Endodermal cell (in vitro differentiated cells): Measurements from ENCODE around the gene AP4E1. TPM values are rescaled to one million over a fixed set of nuclear protein-coding genes. Genes with fewer than 3 reads are reported as not detected.

Source experiments
- DNase-seq: peaks from one replicate; pipeline ENCODE4 v3.0.0-alpha.2; 2017
- H3K27ac ChIP-seq: 2 replicates; pipeline ENCODE4 v1.5.1; 2013; ENCODE audit warnings: mild to moderate bottlenecking, low read depth, low read length, moderate library complexity
- H3K27me3 ChIP-seq: 2 replicates; pipeline ENCODE4 v1.6.1; 2013; ENCODE audit warnings: mild to moderate bottlenecking, low read length, moderate library complexity; ENCODE audit not compliant: insufficient read depth, control insufficient read depth, poor library complexity, severe bottlenecking
- H3K36me3 ChIP-seq: 2 replicates; pipeline ENCODE4 v1.7.0; 2013; ENCODE audit warnings: mild to moderate bottlenecking, low read length, moderate library complexity; ENCODE audit not compliant: control insufficient read depth, insufficient read depth
- H3K4me1 ChIP-seq: one replicate; pipeline ENCODE4 v1.7.0; 2013; ENCODE audit warnings: low read length; ENCODE audit not compliant: control insufficient read depth, insufficient read depth
- H3K4me3 ChIP-seq: 2 replicates; pipeline ENCODE4 v1.5.1; 2013; ENCODE audit warnings: mild to moderate bottlenecking, low read length, moderate library complexity
- H3K9ac ChIP-seq: 2 replicates; pipeline ENCODE4 v1.6.1; 2013; ENCODE audit warnings: mild to moderate bottlenecking, low read length, moderate library complexity; ENCODE audit not compliant: poor library complexity, severe bottlenecking; ENCODE audit errors: extremely low read depth
- H3K9me3 ChIP-seq: 2 replicates; pipeline ENCODE4 v1.6.1; 2013; ENCODE audit warnings: mild to moderate bottlenecking, low read length, moderate library complexity; ENCODE audit not compliant: control insufficient read depth
- H3K27ac Mint-ChIP-seq: 2 replicates; pipeline ENCODE4 v1.8.0; 2020; ENCODE audit warnings: mixed read lengths
- H3K27me3 Mint-ChIP-seq: 2 replicates; pipeline ENCODE4 v1.8.0; 2021; ENCODE audit warnings: mild to moderate bottlenecking, mixed read lengths; ENCODE audit not compliant: insufficient read depth
- H3K36me3 Mint-ChIP-seq: 2 replicates; pipeline ENCODE4 v1.8.0; 2020; ENCODE audit warnings: low read depth, mixed read lengths
- H3K4me1 Mint-ChIP-seq: 2 replicates; pipeline ENCODE4 v1.8.0; 2020; ENCODE audit warnings: mixed read lengths
- H3K4me3 Mint-ChIP-seq: 2 replicates; pipeline ENCODE4 v1.8.0; 2020; ENCODE audit warnings: mild to moderate bottlenecking, moderate library complexity, mixed read lengths
- H3K9me3 Mint-ChIP-seq: 2 replicates; pipeline ENCODE4 v1.8.0; 2020; ENCODE audit warnings: mild to moderate bottlenecking, mixed read lengths
- CTCF ChIP-seq: fragments of 200-600 bp; sonication (generic); conservative IDR thresholded peaks from 2 replicates; pipeline ENCODE4 v1.5.0; 2021; ENCODE audit warnings: antibody characterized with exemption, mild to moderate bottlenecking
- WGBS, 2 experiments: methylation state at CpG; one replicate each; pipeline versions ENCODE4 v1.1.5 to v1.1.7; 2013; ENCODE audit warnings: missing lambda C conversion rate in 2 of 2, mixed read lengths in 1 of 2; ENCODE audit not compliant: insufficient coverage in 1 of 2, insufficient read length in 1 of 2; 5-methylcytosine and 5-hydroxymethylcytosine counted together
- total RNA-seq, 2 donors: library from RNA; stranded (reverse); fragmentation: NEBNext Ultra II Directional in 1 of 2; extraction: Animal tissue kit (Norgen Biotek cat#: 25700) in 1 of 2; gene quantifications; 2 replicates in 1 of 2; 3 replicates in 1 of 2; pipeline ENCODE4 v1.2.1, GENCODE V29; 2021

Gene AP4E1
- total RNA-seq, 2 donors from 2014 or later: 7.8 to 12.5 TPM

- no peak for TF ChIP-seq CTCF
- H3K27ac ChIP-seq: no peak overlapping the region
- Mint-ChIP-seq H3K9me3 (no peaks in the 10 kb centered on the region), H3K4me1 (peaks cover 5% of the 10 kb centered on the region), H3K4me3 (no peak overlapping the region), H3K27ac (no peak overlapping the region), H3K27me3 (peaks cover 4% of the 10 kb centered on the region), H3K36me3 (no peaks in the 10 kb centered on the region)
- H3K36me3 ChIP-seq: no peaks in the 10 kb centered on the region
- WGBS, 2 experiments: 98 to 100% methylated on average over 2 of the region's 2 CpGs
- DNase-seq: no peak
- no peaks in the 10 kb centered on the region for H3K4me1 ChIP-seq
- H3K4me3 ChIP-seq: no peak overlapping the region
- no peaks in the 10 kb centered on the region for H3K27me3 ChIP-seq
- no peak overlapping the region for H3K9ac ChIP-seq
- H3K9me3 ChIP-seq: no peaks in the 10 kb centered on the region
Measured at GRCh38 chr15:50880206-50880605, 28.3 kb upstream of the AP4E1 start.

- Mint-ChIP-seq H3K27ac (no peak overlapping the region), H3K4me3 (no peak overlapping the region), H3K27me3 (peaks cover 4% of the 10 kb centered on the region), H3K9me3 (no peaks in the 10 kb centered on the region), H3K4me1 (peaks cover 5% of the 10 kb centered on the region), H3K36me3 (no peaks in the 10 kb centered on the region)
- DNase-seq: no peak
- H3K27ac ChIP-seq: no peak overlapping the region
- H3K9ac ChIP-seq: no peak overlapping the region
- H3K4me3 ChIP-seq: no peak overlapping the region
- H3K9me3 ChIP-seq: no peaks in the 10 kb centered on the region
- H3K36me3 ChIP-seq: no peaks in the 10 kb centered on the region
- 89 to 100% methylated on average over 2 of the region's 2 CpGs for WGBS, 2 experiments
- H3K27me3 ChIP-seq: no peaks in the 10 kb centered on the region
- H3K4me1 ChIP-seq: no peaks in the 10 kb centered on the region
- no peak for TF ChIP-seq CTCF
Measured at GRCh38 chr15:50880651-50881114, 27.8 kb upstream of the AP4E1 start.

GRCh38 chr15:50881121-50882048, 27.1 kb upstream of the AP4E1 start:
- no peak overlapping the region for H3K27ac ChIP-seq
- no peak overlapping the region for H3K4me3 ChIP-seq
- DNase-seq: no peak
- peaks cover 4% of the 10 kb centered on the region for H3K27me3 Mint-ChIP-seq
- WGBS, 2 experiments: 93 to 97% methylated on average over 4 to 6 of the region's 6 CpGs
- H3K4me1 ChIP-seq: no peaks in the 10 kb centered on the region
- H3K27me3 ChIP-seq: no peaks in the 10 kb centered on the region
- H3K9me3 Mint-ChIP-seq: no peaks in the 10 kb centered on the region
- H3K36me3 Mint-ChIP-seq: no peaks in the 10 kb centered on the region
- no peak overlapping the region for H3K4me3 Mint-ChIP-seq
- no peak for TF ChIP-seq CTCF
- no peak overlapping the region for H3K9ac ChIP-seq
- H3K27ac Mint-ChIP-seq: no peak overlapping the region
- peaks cover 7% of the 10 kb centered on the region for H3K4me1 Mint-ChIP-seq
- H3K9me3 ChIP-seq: no peaks in the 10 kb centered on the region
- no peaks in the 10 kb centered on the region for H3K36me3 ChIP-seq
